GM12878 (cell line): ENCODE data around the gene PPP2R5D. TPM values are rescaled to one million over a fixed set of nuclear protein-coding genes. Genes with fewer than 3 reads are reported as not detected.

Experiments
- ATAC-seq: fragments of 200-7000 bp; cut with Tn5 transposase; 3 replicates; pipeline ENCODE4 v1.9.1; 2020; ENCODE audit warnings: mild to moderate bottlenecking, moderate library complexity
- BruUV-seq: library from RNA; stranded (reverse); fragments of 400-500 nt; replicated peaks from 2 replicates; lab custom pipeline; 2021; lab: Mats Ljungman, UMichigan
- CTCF ChIA-PET: fragments of 300-600 bp; sonication (Branson Sonifier 250); formaldehyde crosslinking; extraction: SDS; loops from one replicate; lab custom pipeline; 2021; ENCODE audit warnings: inconsistent platforms; lab: Yijun Ruan, JAX
- POLR2A ChIA-PET: fragments of 350-600 bp; formaldehyde crosslinking; extraction: SDS; loops from one replicate; lab custom pipeline; 2021; ENCODE audit warnings: inconsistent platforms; lab: Charles Lee
- RAD21 ChIA-PET: fragments of 300-600 bp; sonication (Branson Sonifier 250); formaldehyde crosslinking; loops from one replicate; lab custom pipeline; 2023; ENCODE audit warnings: antibody characterized with exemption; ENCODE audit not compliant: unreplicated experiment; lab: Charles Lee
- SMC1A ChIA-PET: fragments of 300-600 bp; sonication (Branson Sonifier 250); formaldehyde crosslinking; loops from one replicate; lab custom pipeline; 2023; ENCODE audit not compliant: unreplicated experiment, uncharacterized antibody; lab: Charles Lee
- DNase-seq: peaks from one replicate; pipeline ENCODE4 v3.0.0-alpha.2; 2011; ENCODE audit warnings: low read depth, low spot score
- FAIRE-seq: peaks from 3 replicates; lab custom pipeline; 2011; peaks lifted over from hg19 to GRCh38; lab: Jason Lieb, UNC
- H2AFZ ChIP-seq: 2 replicates; pipeline ENCODE4 v1.6.0; 2011; ENCODE audit warnings: low read depth, low read length, control low read depth; ENCODE audit not compliant: control insufficient read depth
- H3K27ac ChIP-seq: 2 replicates; pipeline ENCODE4 v1.5.1; 2011; ENCODE audit warnings: control low read depth; ENCODE audit not compliant: control insufficient read depth, insufficient read depth
- H3K27me3 ChIP-seq, 2 experiments: replicated peaks in 1 of 2; 2 replicates each; pipeline versions ENCODE4 v1.6.0 to v1.6.1; 2011; ENCODE audit warnings: low read length in 1 of 2; ENCODE audit not compliant: control insufficient read depth in 2 of 2, insufficient read depth in 2 of 2
- H3K36me3 ChIP-seq, 2 experiments: 2 replicates each; pipeline ENCODE4 v1.5.1; 2011; ENCODE audit warnings: low read length in 1 of 2; ENCODE audit not compliant: control insufficient read depth in 2 of 2, insufficient read depth in 2 of 2
- H3K4me1 ChIP-seq: 2 replicates; pipeline ENCODE4 v1.6.1; 2011; ENCODE audit warnings: mild to moderate bottlenecking, low read length, moderate library complexity, mixed read lengths; ENCODE audit not compliant: control insufficient read depth, insufficient read depth
- H3K4me2 ChIP-seq: 2 replicates; pipeline ENCODE4 v1.6.0; 2011; ENCODE audit warnings: control low read depth; ENCODE audit not compliant: control insufficient read depth, insufficient read depth
- H3K4me3 ChIP-seq: fragments of 200-600 bp; sonication (generic); 2 replicates; pipeline ENCODE4 v1.5.1; 2016
- H3K79me2 ChIP-seq: 2 replicates; pipeline ENCODE4 v1.6.0; 2011; ENCODE audit warnings: low read length; ENCODE audit not compliant: control insufficient read depth, insufficient read depth
- H3K9ac ChIP-seq: 2 replicates; pipeline ENCODE4 v1.8.0; 2011; ENCODE audit warnings: low read length, control low read depth, mixed read lengths; ENCODE audit not compliant: control insufficient read depth, insufficient read depth
- H3K9me3 ChIP-seq: replicated peaks from 3 replicates; pipeline ENCODE4 v1.5.1; 2011; ENCODE audit warnings: mild to moderate bottlenecking, low read length; ENCODE audit not compliant: control insufficient read depth, insufficient read depth
- H4K20me1 ChIP-seq: 2 replicates; pipeline ENCODE4 v1.6.0; 2011; ENCODE audit not compliant: control insufficient read depth, insufficient read depth
- ATF7 ChIP-seq: fragments of 450-650 bp; IDR thresholded peaks from 2 replicates; pipeline ENCODE4 v1.6.1; 2016; ENCODE audit warnings: low read depth, mild to moderate bottlenecking
- CBX3 ChIP-seq: fragments of 200-600 bp; sonication (generic); IDR thresholded peaks from 2 replicates; pipeline ENCODE4 v1.6.1; 2016; ENCODE audit warnings: low read depth, borderline replicate concordance
- CTCF ChIP-seq, 3 experiments: IDR thresholded peaks in 2 of 3; conservative IDR thresholded peaks in 1 of 3; 2 replicates each; pipeline ENCODE4 v1.5.1; 2011; ENCODE audit warnings: low read depth in 3 of 3, low read length in 3 of 3, mild to moderate bottlenecking in 3 of 3, control low read depth in 2 of 3, moderate library complexity in 2 of 3, inconsistent platforms in 1 of 3, mixed read lengths in 1 of 3; ENCODE audit not compliant: control insufficient read depth in 2 of 3, insufficient read depth in 1 of 3; ENCODE audit errors: extremely low read depth in 1 of 3
- EED ChIP-seq: sonication (generic); IDR thresholded peaks from 2 replicates; pipeline ENCODE4 v1.6.1; 2016; ENCODE audit warnings: antibody characterized with exemption, low read depth
- GABPA ChIP-seq: IDR thresholded peaks from 2 replicates; pipeline ENCODE4 v1.6.1; 2014; ENCODE audit warnings: antibody characterized with exemption, low read depth, mild to moderate bottlenecking, inconsistent platforms
- NBN ChIP-seq: fragments of 450-650 bp; IDR thresholded peaks from 2 replicates; pipeline ENCODE4 v1.6.1; 2016
- RELB ChIP-seq: fragments of 450-650 bp; IDR thresholded peaks from 2 replicates; pipeline ENCODE4 v1.6.1; 2017; ENCODE audit warnings: low read depth, mild to moderate bottlenecking, moderate library complexity
- SMAD1 ChIP-seq: fragments of 450-650 bp; IDR thresholded peaks from 2 replicates; pipeline ENCODE4 v1.6.1; 2018; ENCODE audit warnings: mild to moderate bottlenecking, low read depth; ENCODE audit not compliant: partially characterized antibody
- SP1 ChIP-seq: IDR thresholded peaks from one replicate; pipeline ENCODE4 v1.6.1; 2011; ENCODE audit warnings: low read depth, low read length
- SREBF2 ChIP-seq: IDR thresholded peaks from 2 replicates; pipeline ENCODE4 v1.6.1; 2012; ENCODE audit warnings: mild to moderate bottlenecking, low read length
- SRF ChIP-seq, 2 experiments: IDR thresholded peaks; 2 replicates each; pipeline ENCODE4 v1.6.1; 2011; ENCODE audit warnings: low read depth in 2 of 2, low read length in 2 of 2, mild to moderate bottlenecking in 1 of 2, moderate library complexity in 1 of 2
- STAT3 ChIP-seq: IDR thresholded peaks from 2 replicates; pipeline ENCODE4 v1.6.1; 2011; ENCODE audit warnings: low read depth, low read length, improper control_type of control experiment
- ZSCAN29 ChIP-seq: fragments of 450-650 bp; IDR thresholded peaks from 2 replicates; pipeline ENCODE4 v1.6.1; 2017; ENCODE audit warnings: mild to moderate bottlenecking, moderate library complexity
- WGBS: methylation state at CpG from one replicate; pipeline ENCODE4 v1.1.6; 2016; ENCODE audit warnings: low lambda C conversion rate; ENCODE audit not compliant: insufficient replicate concordance, insufficient coverage; ENCODE audit errors: missing lambda C conversion rate; 5-methylcytosine and 5-hydroxymethylcytosine counted together
- in situ Hi-C: fragments of 300-500 bp; cut with MboI; formaldehyde crosslinking; loops from 9 replicates; pipeline ENCODE4 v1.14.3; 2018; ENCODE audit warnings: mixed read lengths
- intact Hi-C: fragments of 100-400 bp; cut with micrococcal nuclease; formaldehyde crosslinking; loops from one replicate; pipeline ENCODE4 v1.14.2; 2022; ENCODE audit not compliant: unreplicated experiment
- polyA plus RNA-seq, 11 experiments: library from polyadenylated mRNA; depleted of rRNA in 4 of 11; unstranded in 6 of 11; stranded (reverse) in 5 of 11; fragments of >200 nt; fragmentation: Nextera tagmentation in 4 of 11; fragmentation: Illumina TruSeq in 1 of 11; extraction: Ambion mirVana in 4 of 11; extraction: Trizol in 1 of 11; gene quantifications; 1 replicate in 1 of 11; 2 replicates in 10 of 11; pipeline versions ENCODE4 v1.2.1 to v1.2.3, GENCODE V29; 2011 to 2016; ENCODE audit warnings: inconsistent platforms in 2 of 11, missing spikeins in 2 of 11, low read depth in 1 of 11
- total RNA-seq, 4 experiments: library from RNA; depleted of rRNA in 3 of 4; stranded (reverse); fragments of >200 nt in 3 of 4; fragmentation: Illumina TruSeq in 1 of 4; extraction: Trizol in 1 of 4; gene quantifications; 2 replicates each; pipeline versions ENCODE4 v1.2.1 to v1.2.3, GENCODE V29; 2013 to 2021

Gene PPP2R5D
- total and polyA plus RNA-seq, 10 of the 15 experiments (the other 5 are each of a cell fraction or from before 2014, with no cell fraction given), result 1.5 to 59.0 (median 32.0) TPM

GRCh38 chr6:42979523-42980177, 4.7 kb upstream of the PPP2R5D start:
- Histone ChIP-seq H3K27me3 (no peaks in the 10 kb centered on the region), H3K9ac (peak overlapping the region; percentile 90), H3K36me3 (no peaks in the 10 kb centered on the region), H2AFZ (peak overlapping the region; percentile 73), H3K4me3 (peak overlapping the region; percentile 88), H3K9me3 (no peaks in the 10 kb centered on the region), H3K4me1 (peaks cover 13% of the 10 kb centered on the region), H3K4me2 (peak overlapping the region; percentile 94), H4K20me1 (no peaks in the 10 kb centered on the region), H3K27ac (peak overlapping the region; percentile 33), H3K79me2 (peaks cover 27% of the 10 kb centered on the region)
- WGBS, result 33% methylated on average over 9 of the region's 9 CpGs
- TSS peak; percentile 99 for BruUV-seq
- intact Hi-C loops, result no loop called here
- ChIA-PET CTCF (interaction anchor here (0.8 to 1.9 kb wide), 5 partner anchors 15 to 164 kb away, joined by 3 to 5 read pairs (median 5); partner anchors contain the start of genes KLHDC3 and MEA1), RAD21 (interaction anchor here (0.9 to 2.2 kb wide), 5 partner anchors 28 to 49 kb away, joined by 3 to 8 read pairs (median 3); partner anchors contain the start of genes KLHDC3, MEA1 and RRP36), SMC1A (interaction anchor here (0.7 to 2.4 kb wide), 8 partner anchors 15 to 164 kb away, joined by 3 to 9 read pairs (median 4); partner anchors contain the start of genes CUL7, KLHDC3 and MEA1), POLR2A (interaction anchor here (0.5 to 3.0 kb wide), 7 partner anchors 8 to 115 kb away, joined by 3 to 20 read pairs (median 4); partner anchors contain the start of genes CNPY3, KLC4, KLHDC3 and MEA1)
- ATAC-seq, result peak; percentile 5
- DNase-seq, result no peak
- FAIRE-seq, result no peak
- in situ Hi-C loops, result no loop called here
- 0 out of 2 replicates have a peak, but pooled peaks have one; percentile 2 for TF ChIP-seq ATF7
- no peak for TF ChIP-seq SREBF2
- 0 out of 2 replicates have a peak, but pooled peaks have one; percentile 8 for TF ChIP-seq NBN
- TF ChIP-seq, all 136 proteins: peak for 2

GRCh38 chr6:42981836-42982235, 2.5 kb upstream of the PPP2R5D start:
- Histone ChIP-seq H3K79me2 (peaks cover 39% of the 10 kb centered on the region), H2AFZ (no peak overlapping the region), H3K27ac (no peak overlapping the region), H3K9ac (no peak overlapping the region), H3K4me3 (no peak overlapping the region), H3K4me2 (no peak overlapping the region), H3K9me3 (no peaks in the 10 kb centered on the region), H3K27me3 (no peaks in the 10 kb centered on the region), H3K4me1 (peaks cover 26% of the 10 kb centered on the region), H3K36me3 (no peaks in the 10 kb centered on the region), H4K20me1 (no peaks in the 10 kb centered on the region)
- WGBS, result 74% methylated on average over 5 of the region's 5 CpGs
- no peak for FAIRE-seq
- ChIA-PET RAD21 (no interaction called here), POLR2A (interaction anchor here (0.7 kb wide), 2 partner anchors 172 to 230 kb away, joined by 3 to 5 read pairs; no protein-coding TSS in a partner anchor), CTCF (no interaction called here), SMC1A (interaction anchor here (0.6 to 2.4 kb wide), 2 partner anchors 32 to 71 kb away, joined by 3 to 9 read pairs; partner anchors contain the start of genes KLHDC3 and MEA1)
- DNase-seq, result no peak
- in situ Hi-C loops (no loop called here), intact Hi-C loops (no loop called here)
- BruUV-seq, result no TSS peak
- no peak for ATAC-seq
- TF ChIP-seq SP1 (no peak), GABPA (no peak), CBX3 (no peak), SRF (IDR thresholded peaks at IDR 0.05; ENCODE audit: low read depth in 2 of 2, low read length in 2 of 2) (no peak), ZSCAN29 (no peak), SMAD1 (no peak), RELB (no peak), CTCF (IDR thresholded peaks at IDR 0.05 in 2 of 3, conservative IDR thresholded peaks at IDR 0.05 in 1 of 3; ENCODE audit: control insufficient read depth in 2 of 3, extremely low read depth in 1 of 3, insufficient read depth in 1 of 3, low read depth in 3 of 3, low read length in 3 of 3) (no peak), STAT3 (no peak), EED (no peak)
